ENCODE data around the gene RPL36A.

RPL36A gene

DNA sequence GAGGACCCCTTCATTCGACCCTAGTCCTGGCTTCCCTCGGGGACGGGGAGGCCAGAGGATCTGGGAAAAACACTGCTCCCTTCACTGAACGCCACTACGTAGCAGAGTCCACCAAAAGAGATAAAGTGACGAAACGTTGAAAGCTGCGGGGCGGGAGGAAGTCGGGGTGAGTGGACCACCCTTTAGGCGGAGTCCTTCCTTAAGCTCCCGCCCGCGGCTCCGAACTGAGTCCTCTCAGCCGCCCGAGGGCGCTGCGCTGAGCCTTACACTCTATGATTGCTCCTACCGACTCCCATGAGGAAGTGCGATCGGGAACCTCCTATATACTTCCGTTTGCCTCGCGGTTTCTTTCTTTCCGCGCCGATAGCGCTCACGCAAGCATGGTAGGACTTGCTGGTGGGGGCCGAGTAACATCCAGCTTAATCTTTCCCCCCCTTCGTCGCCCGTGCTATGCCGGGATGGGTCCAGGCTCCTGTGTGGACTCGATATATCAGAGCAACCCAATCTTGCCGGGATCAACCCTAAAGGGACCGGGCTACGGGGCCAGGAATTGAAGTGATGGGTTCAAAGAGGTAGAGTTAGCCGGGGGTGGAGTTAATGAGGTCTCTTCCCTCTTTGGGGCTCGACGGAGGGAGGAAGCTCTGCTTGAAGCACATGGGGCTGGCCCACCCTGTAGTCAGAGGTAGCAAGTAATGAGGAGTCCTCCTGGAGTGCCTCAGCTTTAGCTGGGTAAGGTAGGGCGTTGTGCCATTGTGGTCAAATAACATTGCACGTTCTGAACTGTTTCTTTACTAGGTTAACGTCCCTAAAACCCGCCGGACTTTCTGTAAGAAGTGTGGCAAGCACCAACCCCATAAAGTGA, at the start of gene RPL36A:
Gene RPL36A, plus strand, starts transcription at position 348 of the 862 bp plus-strand sequence. Its CDS starts 33 bp downstream, at position 381.
- DNase-seq (ENCODE audit: low read depth), result peak; percentile 63

DNA sequence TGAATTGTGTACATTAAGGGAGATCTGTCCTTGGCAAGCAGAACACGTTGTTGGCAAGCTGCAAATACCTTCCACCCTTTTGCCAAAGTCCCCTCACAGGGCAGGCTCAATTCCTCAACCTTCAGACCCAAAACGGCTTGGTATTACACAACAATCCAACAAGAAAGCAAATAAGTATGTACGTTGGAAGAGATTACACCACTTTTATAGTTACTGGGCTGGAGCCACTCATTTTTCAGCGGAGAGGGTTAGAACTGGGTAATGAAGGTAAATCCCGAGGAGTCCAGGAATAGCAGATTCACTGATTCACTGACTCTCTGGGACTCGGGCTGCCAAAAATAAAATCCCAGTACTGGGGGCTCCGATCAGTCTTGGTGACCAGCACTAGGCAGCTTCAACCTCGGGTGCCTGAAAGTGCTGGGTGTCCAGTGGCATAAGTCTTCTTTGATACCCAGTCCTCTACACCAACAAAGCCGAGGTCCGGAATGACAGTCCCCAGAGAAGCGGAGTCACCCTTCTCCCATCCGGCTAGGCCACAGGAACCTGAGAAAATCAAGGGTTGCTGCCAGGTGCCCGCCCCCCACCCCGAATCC, 42.9 kb upstream of the RPL36A start:
- DNase-seq (ENCODE audit: low read depth), result no peak

- peak; percentile 53 for DNase-seq (ENCODE audit: low read depth)
Observed at GRCh38 chrX:101348452-101349192, 42.2 kb upstream of the RPL36A start, which contains the start of gene TIMM8A. TIMM8A (minus strand) TSS chrX:101348742; CDS start chrX:101348664, 78 bp downstream.

GRCh38 chrX:101349193-101349562, 41.6 kb upstream of the RPL36A start:
- DNase-seq (ENCODE audit: low read depth), result no peak

DNA sequence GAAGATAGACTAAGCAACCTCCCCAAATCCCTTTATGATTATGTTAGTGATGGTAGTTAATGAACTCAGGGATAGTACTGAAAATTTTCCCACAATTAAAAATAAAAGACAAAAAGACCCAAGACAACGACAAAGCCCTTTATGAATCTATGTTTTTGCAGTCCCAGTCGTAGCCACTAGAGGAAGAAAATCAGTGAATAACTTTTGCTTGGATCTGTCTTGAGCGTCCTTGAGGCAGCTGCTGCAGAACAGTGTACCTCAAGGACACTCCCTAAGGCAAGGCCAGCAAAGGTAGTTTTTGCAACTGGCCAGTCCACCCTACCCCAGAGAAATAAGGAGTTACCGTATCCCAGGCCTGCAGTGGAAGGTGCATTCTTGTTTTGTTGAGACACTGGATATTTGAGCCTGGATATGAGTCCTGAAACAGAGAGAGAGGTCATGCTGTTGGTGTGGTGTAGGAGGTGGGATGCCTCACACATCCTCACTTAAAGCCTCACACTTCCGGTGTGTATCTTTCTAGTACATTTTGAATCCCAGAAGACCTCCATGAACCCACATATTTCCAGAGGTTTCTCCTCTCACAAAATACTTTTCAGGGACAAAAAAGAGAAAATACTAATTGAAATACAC, 33.5 kb upstream of the RPL36A start:
- DNase-seq (ENCODE audit: low read depth), result no peak

GRCh38 chrX:101359966-101360365, 30.8 kb upstream of the RPL36A start:
- no peak for DNase-seq (ENCODE audit: low read depth)

DNA sequence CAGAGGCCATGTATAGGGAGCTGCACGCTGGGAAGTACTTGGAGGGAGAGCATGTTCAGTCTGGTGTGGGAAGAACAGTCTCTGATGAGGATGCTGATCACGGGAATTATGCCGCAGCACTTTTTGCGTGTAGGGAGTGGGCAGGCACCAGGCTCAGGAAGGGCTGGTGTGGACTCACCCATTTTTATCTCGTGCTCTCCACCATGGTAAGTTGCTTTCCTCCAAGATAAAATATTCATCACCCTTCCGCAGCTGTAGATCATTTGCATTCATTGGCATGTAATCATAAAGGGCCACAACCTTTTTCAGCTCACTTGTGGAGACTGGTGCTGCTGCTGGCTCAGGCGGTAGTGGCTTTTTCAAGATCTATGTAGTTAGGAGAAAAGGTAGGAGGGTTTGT, 30.4 kb upstream of the RPL36A start:
- DNase-seq (ENCODE audit: low read depth), result no peak

GRCh38 chrX:101362116-101362515, 28.7 kb upstream of the RPL36A start:
- no peak for DNase-seq (ENCODE audit: low read depth)

DNA sequence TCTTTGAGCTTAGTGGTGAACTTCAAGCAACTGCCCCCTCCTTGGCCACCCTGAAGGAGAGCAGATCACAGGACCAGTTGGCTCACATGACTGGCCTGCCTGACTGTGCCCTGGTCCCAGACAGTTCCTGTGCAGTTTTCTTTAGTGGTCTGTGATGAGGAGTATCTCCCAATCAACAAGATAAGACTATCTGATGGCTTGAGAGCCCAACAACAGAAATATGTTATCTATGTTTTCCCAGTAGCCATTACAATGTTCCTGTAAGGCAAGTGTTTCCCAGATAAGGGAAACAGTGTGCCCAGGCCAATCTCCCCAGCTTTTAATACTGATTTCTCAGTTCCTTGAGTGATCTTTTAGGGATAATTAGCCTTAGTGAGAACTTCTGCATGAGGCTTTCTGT, 28.1 kb upstream of the RPL36A start:
- no peak for DNase-seq (ENCODE audit: low read depth)

GRCh38 chrX:101365301-101365795, 25.5 kb upstream of the RPL36A start:
- no peak for DNase-seq (ENCODE audit: low read depth)

GRCh38 chrX:101368800-101369199, 22.0 kb upstream of the RPL36A start:
- no peak for DNase-seq (ENCODE audit: low read depth)

DNA sequence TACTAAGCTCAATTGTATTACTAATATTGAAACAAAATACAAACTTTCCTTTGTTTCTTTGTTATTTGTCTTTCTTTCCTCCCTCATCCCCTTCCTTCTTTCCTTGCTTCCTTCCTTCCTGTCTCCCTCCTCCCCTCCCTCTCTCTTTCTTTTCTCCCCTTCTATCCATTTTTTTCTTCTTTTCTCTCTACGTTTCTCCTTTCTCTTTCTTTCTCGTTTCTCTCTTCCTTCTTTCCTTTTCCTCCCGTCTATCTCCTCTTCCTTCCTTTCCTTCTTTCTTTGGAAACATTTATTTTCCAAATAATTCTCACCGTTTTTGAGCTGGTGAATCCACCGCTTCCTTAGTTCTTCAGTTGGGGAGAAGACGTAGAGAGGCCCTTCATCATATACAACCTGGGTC, 21.1 kb upstream of the RPL36A start:
- no peak for DNase-seq (ENCODE audit: low read depth)

DNA sequence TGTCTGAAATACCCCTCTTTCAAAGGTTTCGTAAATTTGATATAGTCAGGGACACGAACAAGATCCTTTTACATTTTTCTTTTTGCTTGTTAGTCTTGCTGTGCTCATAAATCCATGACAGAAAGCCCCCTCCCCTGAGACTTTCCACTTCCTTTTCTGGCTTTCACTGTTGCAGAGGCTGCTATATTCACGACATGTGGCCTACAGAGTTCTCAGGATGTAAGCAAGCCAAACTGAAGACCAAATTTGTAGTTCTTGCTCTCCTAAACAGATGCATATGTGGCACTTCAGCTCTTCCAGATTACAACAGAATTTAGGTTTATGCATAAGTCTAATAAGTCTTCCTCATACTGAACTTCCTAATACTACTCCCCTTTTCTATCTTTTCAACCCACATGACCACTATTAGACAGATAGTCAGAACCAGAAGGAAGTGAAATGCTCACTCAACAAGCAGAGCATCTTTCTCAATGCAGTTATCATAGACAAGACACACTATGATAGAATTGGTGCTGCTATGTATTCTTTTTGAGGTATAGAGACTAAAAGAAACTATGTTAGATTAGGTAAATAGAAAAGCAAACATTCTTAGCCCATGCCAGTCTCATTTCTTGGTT, 19.8 kb upstream of the RPL36A start:
- DNase-seq (ENCODE audit: low read depth), result no peak

DNA sequence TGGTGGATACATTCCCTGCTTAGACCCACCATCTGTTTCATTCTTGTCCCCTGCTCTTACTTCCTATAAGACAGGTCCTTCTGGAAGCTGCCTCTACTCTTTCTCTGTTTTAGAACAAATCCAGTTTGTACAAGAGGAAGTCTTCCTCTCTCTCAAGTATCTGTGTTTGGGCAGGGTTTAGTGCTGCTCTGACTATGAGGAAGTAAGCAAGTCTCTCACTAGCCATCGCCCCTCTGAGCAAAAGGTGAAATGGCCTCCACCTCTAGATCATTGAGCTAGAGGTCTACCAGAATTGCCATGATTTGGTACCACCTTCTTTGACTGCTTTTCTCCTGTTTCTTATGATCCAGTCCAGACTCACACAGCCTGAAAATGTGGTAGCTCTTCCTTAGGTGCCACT, 13.3 kb upstream of the RPL36A start:
- DNase-seq (ENCODE audit: low read depth), result no peak

DNA sequence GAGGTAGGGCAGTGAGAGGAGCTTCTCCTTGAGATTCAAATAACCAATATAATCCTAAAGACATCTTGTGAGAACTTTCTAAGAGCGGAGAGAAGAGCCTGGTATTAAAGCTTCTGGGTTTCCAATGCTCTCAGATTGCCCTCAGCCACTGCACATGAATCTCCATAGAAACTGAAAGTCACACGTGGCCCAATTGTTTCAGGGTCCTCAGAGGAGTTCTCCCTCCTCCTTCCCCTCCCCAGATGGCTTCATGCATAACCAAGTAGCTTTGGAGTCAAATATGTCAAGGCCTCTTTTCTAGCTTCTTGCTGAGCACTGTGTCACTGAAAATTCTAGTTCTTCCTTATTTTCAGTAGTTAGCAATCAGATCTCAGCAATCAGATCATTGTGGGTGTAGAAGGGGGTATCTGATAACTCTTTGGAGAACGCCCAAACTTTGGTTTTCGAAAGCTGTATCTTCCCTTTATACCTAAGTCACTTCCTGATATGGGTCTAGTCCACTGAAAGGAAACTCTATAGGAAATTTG, 7.1 kb upstream of the RPL36A start:
- no peak for DNase-seq (ENCODE audit: low read depth)

- DNase-seq (ENCODE audit: low read depth), result no peak
Observed at GRCh38 chrX:101385026-101385684, 5.7 kb upstream of the RPL36A start.

- DNase-seq (ENCODE audit: low read depth), result no peak
Observed at GRCh38 chrX:101385795-101386541, 4.8 kb upstream of the RPL36A start, which contains the start of gene BTK. BTK (minus strand) TSS chrX:101386191; CDS start chrX:101375284, 10,907 bp downstream.

- no peak for DNase-seq (ENCODE audit: low read depth)
Observed at GRCh38 chrX:101386542-101386885, 4.3 kb upstream of the RPL36A start.

DNA sequence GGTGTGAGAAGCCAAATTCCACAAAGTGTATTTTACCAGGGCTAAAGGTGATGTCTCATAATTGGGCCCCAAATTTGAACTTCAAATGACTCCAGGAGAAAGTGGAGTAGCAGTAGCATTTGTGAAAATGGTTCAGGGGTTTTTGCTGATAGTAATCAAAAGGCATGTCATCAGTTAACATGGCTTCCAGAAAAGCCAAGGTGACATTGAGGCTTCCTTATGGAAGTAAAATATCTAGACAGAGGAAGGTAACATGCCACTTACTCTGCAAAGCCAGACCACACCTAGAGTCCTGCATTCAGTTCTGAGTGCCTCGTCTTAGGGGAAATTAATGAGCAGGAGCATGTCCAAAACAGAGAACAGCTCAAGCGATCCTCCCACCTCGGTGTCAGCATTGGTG, 2.2 kb upstream of the RPL36A start:
- no peak for DNase-seq (ENCODE audit: low read depth)

DNA sequence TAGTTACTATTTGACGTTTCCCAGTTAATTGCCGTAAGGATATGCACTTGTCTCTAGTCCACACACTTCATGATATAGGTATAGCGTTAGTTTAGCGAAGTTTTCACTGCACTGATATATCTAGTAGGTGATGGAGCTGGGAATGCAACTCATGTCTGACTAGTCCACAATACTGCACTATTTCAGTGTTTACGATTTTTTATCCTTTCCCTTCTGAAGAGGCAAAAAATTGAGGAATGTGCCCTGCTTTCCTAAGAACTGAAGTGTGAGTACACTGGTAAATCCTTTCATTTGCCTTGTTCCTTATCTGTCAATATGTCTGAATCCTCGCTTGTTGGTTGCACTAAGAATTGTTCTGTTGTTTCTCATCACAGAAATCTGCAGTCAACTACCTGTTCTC, 1.0 kb downstream of the RPL36A start:
- no peak for DNase-seq (ENCODE audit: low read depth)

Measured in stimulated activated CD8-positive, alpha-beta memory T cell treated with anti-CD3 and anti-CD28 coated beads, Interleukin-12 subunit alpha, Interleukin-12 subunit beta, amount 100 ng/mL, for 1 hour (primary cell).